ENCODE results near the gene CDK14.
A peak's percentile ranks its signal among the peaks of the same experiment; 100 is the strongest.

The CDK14 gene

GRCh38 chr7:90856351-90857070, 260.4 kb downstream of the CDK14 start:
- no peak for DNase-seq

GRCh38 chr7:90857603-90858002, 261.5 kb downstream of the CDK14 start:
- DNase-seq = no peak

GRCh38 chr7:90858546-90858945, 262.4 kb downstream of the CDK14 start:
- no peak for DNase-seq

GRCh38 chr7:90859521-90859920, 263.4 kb downstream of the CDK14 start:
- no peak for DNase-seq

GRCh38 chr7:90864088-90864487, 268.0 kb downstream of the CDK14 start:
- DNase-seq = no peak

- DNase-seq = no peak
Measured at GRCh38 chr7:90869335-90869734, 273.2 kb downstream of the CDK14 start.

- no peak for DNase-seq
Measured at GRCh38 chr7:90876701-90877100, 280.6 kb downstream of the CDK14 start.

- no peak for DNase-seq
Measured at GRCh38 chr7:90877201-90877600, 281.1 kb downstream of the CDK14 start.

GRCh38 chr7:90879924-90880323, 283.8 kb downstream of the CDK14 start:
- no peak for DNase-seq

- DNase-seq = no peak
Measured at GRCh38 chr7:90886416-90886815, 290.3 kb downstream of the CDK14 start.

- no peak for DNase-seq
Measured at GRCh38 chr7:90889210-90889609, 293.1 kb downstream of the CDK14 start.

GRCh38 chr7:90889644-90890043, 293.5 kb downstream of the CDK14 start:
- no peak for DNase-seq

- no peak for DNase-seq
Measured at GRCh38 chr7:90891529-90891928, 295.4 kb downstream of the CDK14 start.

- DNase-seq = no peak
Measured at GRCh38 chr7:90892213-90892612, 296.1 kb downstream of the CDK14 start.

- no peak for DNase-seq
Measured at GRCh38 chr7:90894122-90894521, 298.0 kb downstream of the CDK14 start.

- DNase-seq = no peak
Measured at GRCh38 chr7:90896458-90896857, 300.3 kb downstream of the CDK14 start.

- no peak for DNase-seq
Measured at GRCh38 chr7:90897961-90898469, 301.9 kb downstream of the CDK14 start.

- DNase-seq = no peak
Measured at GRCh38 chr7:90900628-90901356, 304.7 kb downstream of the CDK14 start.

- no peak for DNase-seq
Measured at GRCh38 chr7:90903841-90904240, 307.7 kb downstream of the CDK14 start.

- no peak for DNase-seq
Measured at GRCh38 chr7:90910136-90910535, 314.0 kb downstream of the CDK14 start.

GRCh38 chr7:90916319-90916718, 320.2 kb downstream of the CDK14 start:
- no peak for DNase-seq

GRCh38 chr7:90917539-90917938, 321.4 kb downstream of the CDK14 start:
- peak; percentile 55 for DNase-seq

GRCh38 chr7:90918303-90918702, 322.2 kb downstream of the CDK14 start:
- no peak for DNase-seq

GRCh38 chr7:90919816-90920215, 323.7 kb downstream of the CDK14 start:
- DNase-seq = no peak
